ENCODE results near the gene SLC25A33.
"Not testable (repeated sequence)": the region's sequence is repeated elsewhere in the genome, so short reads cannot be mapped to it uniquely, and the experiment has no call there.

Gene SLC25A33

GRCh38 chr1:9621032-9621431 is 81.8 kb downstream of the SLC25A33 start:
- no peak for DNase-seq (ENCODE audit: low read depth in 2 of 2)

DNA sequence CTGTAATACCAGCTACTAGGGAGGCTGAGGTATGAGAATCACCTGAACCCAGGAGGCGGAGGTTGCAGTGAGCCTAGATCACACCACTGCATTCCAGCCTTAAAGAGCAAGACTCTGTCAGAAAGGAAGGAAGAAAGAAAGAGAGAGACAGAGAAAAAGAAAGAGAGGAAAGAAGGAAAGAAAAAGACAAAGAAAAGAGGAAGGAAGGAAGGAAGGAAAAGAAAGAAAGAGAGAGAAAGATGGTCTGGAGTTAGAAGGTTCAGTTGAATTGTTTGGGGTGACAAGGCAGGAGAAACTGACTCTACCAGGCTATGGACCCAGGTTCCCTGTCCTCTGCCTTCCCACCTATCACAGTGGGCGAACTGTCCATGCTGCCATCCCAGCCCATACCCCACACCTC is 84.8 kb downstream of the SLC25A33 start:
- no peak for DNase-seq (ENCODE audit: low read depth in 2 of 2)

- DNase-seq (ENCODE audit: low read depth in 2 of 2): not testable (repeated sequence)
These were observed 85.8 kb downstream of the SLC25A33 start for GRCh38 chr1:9625030-9625429.

DNA sequence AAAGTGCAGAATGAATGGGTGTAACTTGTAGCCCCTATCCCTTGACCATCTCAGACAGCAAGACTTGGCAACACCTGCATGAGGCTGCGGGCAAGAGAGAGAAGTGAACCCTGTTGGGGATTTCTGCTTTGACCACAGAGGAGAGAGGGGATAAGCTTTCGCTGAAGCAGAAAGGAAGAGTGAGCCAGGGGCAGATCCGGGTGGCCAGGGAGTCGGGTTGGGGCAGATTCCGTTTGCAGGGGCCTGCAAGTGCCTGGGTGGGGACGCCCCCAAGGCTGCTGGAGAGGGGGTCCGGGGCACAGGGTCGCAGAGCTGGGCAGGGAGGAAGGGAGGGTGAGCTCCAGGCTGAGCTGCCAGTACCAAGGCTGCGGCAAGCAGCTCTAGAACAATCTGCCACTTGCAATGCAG is 86.9 kb downstream of the SLC25A33 start:
- no peak for DNase-seq (ENCODE audit: low read depth in 2 of 2)

- DNase-seq (ENCODE audit: low read depth in 2 of 2): no peak
These were observed 89.5 kb downstream of the SLC25A33 start for GRCh38 chr1:9628541-9629444.

DNA sequence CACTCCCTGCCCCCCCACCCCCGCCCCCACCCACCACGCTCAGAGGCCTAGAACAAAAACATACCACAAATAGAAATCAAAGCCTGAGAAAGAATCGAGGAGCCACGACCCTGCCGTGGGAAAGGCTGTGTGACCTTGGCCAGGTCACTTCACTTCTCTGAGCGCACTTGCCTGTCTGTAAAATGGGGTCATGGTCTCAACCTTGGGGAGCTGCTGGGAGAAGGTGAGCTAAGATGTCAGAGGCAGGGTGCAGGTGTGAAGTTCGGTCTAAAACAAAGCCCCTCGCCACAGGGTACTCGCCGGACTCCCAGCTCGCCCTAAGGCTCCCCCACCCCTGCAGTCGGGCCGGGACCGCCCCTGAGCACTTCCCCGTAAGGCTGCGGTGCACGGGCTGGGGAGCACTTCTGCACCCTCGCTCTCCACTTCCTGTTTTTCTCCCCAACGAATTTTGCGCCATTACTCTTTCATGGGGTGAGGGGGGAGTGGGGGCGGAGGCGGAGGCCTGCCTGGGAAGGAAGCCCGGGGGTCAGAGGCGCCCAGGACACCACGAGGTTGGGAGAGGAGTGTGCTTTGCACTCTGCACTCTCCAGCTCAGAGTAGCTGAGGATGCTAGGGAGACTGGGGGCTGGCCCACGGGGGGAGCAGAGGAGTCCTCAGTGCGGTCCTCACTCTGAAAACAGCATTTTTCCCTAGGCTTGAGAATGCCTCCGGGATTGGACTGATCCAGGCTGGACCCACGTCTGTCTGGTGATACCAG is 90.4 kb downstream of the SLC25A33 start:
- no peak for DNase-seq (ENCODE audit: low read depth in 2 of 2)

DNA sequence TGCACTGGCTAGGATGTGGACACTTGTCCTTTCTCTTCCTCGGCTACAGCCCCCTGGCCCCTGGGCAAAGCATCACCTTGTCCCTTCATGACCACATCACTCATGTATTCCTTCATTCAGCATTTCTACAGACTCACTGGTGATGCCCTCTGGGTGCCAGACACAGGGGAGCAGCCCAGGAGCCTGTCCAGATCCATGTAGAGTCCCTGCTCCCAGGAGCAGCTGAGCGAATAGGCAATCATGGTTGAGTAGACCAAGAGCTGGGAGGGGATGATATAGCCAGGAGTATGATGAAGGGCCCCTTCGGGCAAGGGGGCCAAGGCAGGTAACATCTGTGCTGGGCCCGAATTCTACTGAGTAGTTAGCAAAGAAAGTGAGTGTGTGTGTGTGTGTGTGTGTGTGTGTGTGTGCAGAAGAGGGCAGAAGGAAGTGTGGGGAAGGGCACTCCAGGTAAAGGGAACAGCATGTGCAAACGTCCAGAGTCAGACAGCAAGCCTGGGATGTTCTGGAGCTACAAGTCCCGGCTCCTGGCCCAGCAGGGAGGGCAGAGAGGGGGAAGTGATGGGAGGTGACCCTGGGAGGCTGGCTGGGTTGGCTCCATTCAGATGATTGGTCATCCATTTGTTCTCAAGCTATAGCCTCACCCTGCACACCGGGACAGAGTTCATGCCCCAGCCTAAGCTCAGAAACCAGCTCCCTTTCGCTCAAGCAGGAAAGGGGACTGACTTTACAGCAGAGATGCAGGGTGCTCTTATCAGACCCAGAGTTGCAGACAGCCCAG is 91.3 kb downstream of the SLC25A33 start:
- no peak for DNase-seq (ENCODE audit: low read depth in 2 of 2)

GRCh38 chr1:9631613-9632012 is 92.3 kb downstream of the SLC25A33 start:
- DNase-seq (ENCODE audit: low read depth in 2 of 2): no peak

- no peak for DNase-seq (ENCODE audit: low read depth in 2 of 2)
These were observed 94.2 kb downstream of the SLC25A33 start for GRCh38 chr1:9633493-9633892.

- DNase-seq (ENCODE audit: low read depth in 2 of 2): no peak
These were observed 95.3 kb downstream of the SLC25A33 start for GRCh38 chr1:9634582-9634981.

Measured in fibroblast of skin of left biceps (primary cell).